SKM-1 treated with dmso at 0.1 percent for 144 hours (cell line): ENCODE results near the gene FBXO45.
"Not testable (repeated sequence)": the region's sequence is repeated elsewhere in the genome, so short reads cannot be mapped to it uniquely, and the experiment has no call there.

ENCODE experiments used
- DNase-seq: peaks from one replicate; lab custom pipeline; 2025; ENCODE audit not compliant: unreplicated experiment; lab: John Stamatoyannopoulos, UW

The FBXO45 gene

DNA sequence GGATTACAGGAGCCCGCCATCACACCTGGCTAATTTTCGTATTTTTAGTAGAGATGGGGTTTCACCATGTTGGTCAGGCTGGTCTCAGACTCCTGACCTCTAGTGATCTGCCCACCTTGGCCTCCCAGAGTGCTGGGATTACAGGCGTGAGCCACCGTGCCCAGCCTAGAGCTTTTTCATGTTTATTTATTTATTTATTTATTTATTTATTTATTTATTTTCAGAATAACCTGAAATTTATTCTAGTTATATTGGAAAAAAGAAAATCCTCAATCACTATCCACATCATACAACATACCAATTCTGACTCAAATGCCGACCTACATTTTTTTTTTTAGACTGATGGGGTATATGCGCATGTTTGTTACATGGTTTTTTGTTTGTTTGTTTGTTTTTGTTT is 46.8 kb downstream of the FBXO45 start:
- not testable (repeated sequence) for DNase-seq

GRCh38 chr3:196617256-196617655 is 48.8 kb downstream of the FBXO45 start:
- DNase-seq = peak; percentile 39

GRCh38 chr3:196619223-196619622 is 50.8 kb downstream of the FBXO45 start:
- DNase-seq = no peak

GRCh38 chr3:196619627-196620026 is 51.2 kb downstream of the FBXO45 start:
- DNase-seq = not testable (repeated sequence)

GRCh38 chr3:196620161-196620604 is 51.7 kb downstream of the FBXO45 start:
- DNase-seq = peak; percentile 87

DNA sequence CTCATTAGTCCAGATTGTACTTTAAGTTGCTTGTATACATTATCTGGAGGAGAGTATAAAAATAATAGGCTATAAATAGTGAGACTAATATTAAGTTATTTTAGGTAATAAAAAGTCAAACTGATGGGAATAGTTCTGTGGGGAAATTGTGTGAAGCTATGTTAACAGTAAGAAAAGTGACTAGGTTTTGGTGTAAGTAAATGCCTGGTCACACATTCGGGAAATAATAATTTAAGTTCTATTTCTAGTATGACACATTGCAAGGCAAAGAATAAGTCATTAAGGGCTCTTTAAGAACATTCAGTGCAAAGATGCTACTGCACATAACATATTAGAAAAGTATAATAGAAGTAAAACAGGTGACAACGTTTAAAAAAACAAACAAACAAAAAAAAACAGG is 52.2 kb downstream of the FBXO45 start:
- DNase-seq = no peak

DNA sequence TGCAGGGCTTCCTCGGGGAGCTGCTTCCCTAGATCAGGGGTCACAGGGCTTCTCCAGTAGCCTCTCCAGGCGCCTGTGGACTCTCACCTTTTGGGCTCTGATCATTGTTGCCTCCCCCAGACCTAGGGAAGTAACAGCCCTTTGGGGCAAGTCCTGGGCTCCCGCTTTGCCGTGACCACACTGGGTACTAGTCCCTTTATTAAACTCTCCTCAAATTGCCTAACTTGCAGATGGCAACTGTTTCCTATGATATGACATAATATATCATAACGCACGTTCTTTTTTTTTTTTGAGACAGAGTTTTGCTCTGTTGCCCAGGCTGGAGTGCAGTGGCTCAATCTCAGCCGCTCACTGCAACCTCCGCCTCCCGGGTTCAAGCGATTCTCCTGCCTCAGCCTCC is 53.2 kb downstream of the FBXO45 start:
- no peak for DNase-seq

- DNase-seq = peak; percentile 91
These were observed 55.8 kb downstream of the FBXO45 start for GRCh38 chr3:196624067-196624790.

DNA sequence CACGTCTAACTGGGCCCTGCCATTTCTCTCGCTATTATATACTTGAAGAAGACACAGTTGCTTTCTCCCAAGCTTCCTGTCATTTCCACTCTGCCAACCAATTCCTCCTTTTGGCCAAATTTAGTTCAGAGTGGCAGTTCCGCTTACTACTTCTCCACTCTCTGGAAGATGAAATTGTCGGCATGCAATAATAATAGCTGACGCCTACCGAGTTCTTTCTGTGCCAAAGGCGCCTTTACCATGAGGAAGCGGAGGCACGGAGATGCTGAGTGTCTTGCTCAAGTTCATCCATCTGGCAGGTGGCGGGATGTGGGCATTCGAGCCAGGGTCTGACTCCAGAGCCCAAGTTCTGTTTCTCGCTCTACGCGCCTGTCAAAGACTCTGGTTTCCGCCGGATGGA is 56.4 kb downstream of the FBXO45 start:
- peak; percentile 90 for DNase-seq

DNA sequence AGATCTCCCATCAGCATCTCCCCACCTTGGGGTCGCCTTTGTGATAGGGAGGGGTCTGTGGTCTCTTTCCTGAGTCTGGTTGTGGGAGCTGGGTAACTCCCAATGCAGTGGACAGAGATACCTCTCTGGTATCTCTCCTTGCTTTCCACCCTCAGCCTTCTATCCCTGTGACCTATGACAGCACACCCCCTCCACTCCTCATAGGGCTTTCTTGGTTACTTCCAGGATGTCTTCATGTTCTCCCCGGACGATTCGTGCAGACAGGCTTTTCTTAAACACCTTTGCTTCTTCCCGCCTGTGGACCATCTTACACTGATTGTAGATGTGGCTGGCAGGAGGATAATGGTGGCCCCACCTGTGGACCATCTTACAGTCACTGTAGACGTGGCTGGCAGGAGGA is 56.9 kb downstream of the FBXO45 start:
- no peak for DNase-seq

- no peak for DNase-seq
These were observed 59.4 kb downstream of the FBXO45 start for GRCh38 chr3:196627918-196628231.

- DNase-seq = peak; percentile 16
These were observed 60.8 kb downstream of the FBXO45 start for GRCh38 chr3:196629228-196629627.

GRCh38 chr3:196631682-196632045 is 63.2 kb downstream of the FBXO45 start:
- no peak for DNase-seq

DNA sequence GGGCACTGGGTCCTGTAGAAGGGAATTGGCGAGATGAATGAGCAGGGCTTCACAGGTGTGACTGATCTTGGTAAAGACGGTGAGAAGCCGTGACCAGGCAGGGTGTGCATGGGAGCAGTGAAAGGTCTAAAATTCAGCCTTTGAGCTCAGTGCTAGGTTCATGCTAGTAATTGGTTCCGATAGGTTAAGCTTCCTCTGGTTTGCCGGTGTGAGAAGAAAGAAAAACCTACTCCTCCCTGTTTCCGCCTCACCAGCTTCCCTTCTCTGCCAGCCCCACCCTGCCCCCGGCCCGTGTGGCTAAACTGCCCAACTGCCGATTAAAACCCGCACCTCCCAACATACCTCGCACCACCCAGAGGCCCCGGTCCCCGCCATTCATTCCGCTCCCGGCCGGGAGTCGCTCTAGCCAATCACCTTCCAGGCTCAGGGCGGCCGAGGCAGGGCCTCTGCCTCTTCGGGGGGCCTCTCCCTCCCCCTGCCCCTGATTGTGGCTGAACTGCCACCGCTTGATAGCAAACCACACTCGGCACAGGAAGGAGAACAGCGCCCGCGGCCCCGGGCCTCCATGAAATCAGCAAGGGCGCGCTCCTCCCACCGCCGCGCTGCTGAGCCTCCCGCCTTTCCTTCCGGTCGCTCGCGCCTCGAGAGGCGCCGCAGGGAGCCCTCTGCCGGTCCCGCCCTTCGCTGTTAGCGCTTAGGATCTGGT is 63.7 kb downstream of the FBXO45 start:
- DNase-seq = peak; percentile 98

DNA sequence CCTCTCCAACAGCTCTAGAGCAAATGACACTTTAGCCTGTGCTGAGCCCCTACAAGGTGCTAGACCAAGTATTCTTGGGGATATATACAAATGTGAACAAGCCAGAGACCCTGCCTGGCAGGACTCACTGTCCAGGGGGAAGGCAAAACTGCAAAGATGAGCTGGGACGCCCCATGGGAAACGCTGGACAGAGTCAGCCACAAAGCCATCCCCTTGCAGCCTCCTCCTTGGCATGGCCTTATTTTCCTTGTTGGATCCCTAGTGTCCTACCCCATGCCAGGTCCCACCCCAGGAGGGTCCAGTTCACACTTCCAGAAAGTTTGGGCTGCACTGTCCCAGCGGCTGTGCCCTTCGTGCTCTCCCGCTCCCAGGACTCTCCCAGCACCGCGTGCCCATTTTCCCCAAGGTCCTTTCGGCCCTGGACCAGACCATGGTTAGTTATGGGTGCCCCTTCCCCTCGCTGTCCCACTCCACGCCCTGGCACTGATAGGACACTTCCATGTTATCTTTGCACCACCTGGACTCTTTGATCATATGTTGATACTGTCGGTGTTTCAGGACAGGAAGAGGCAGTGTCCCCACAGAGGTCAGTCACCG is 65.2 kb downstream of the FBXO45 start:
- DNase-seq = no peak

GRCh38 chr3:196634224-196634623 is 65.8 kb downstream of the FBXO45 start:
- no peak for DNase-seq

DNA sequence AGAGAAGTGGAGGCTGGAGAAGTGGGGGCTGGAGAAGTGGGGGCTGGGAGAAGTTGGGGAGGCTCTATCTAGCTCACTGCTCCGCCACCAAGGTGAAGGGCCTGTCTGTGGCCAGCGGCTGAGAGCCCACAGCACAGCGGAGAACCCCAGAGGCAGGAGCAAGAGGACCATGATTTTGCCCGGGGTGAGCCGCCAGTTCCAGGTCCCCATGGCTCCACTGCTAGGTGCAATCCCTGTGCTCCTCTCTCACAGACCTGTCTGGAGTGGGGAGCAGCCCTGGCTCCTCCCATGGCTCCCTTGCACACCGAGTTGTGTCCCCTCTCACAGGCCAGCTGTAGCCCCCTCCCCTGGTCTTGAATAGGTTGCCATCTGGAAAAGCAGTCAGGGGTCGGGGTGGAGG is 66.4 kb downstream of the FBXO45 start:
- no peak for DNase-seq

GRCh38 chr3:196636369-196637349 is 68.2 kb downstream of the FBXO45 start:
- no peak for DNase-seq

DNA sequence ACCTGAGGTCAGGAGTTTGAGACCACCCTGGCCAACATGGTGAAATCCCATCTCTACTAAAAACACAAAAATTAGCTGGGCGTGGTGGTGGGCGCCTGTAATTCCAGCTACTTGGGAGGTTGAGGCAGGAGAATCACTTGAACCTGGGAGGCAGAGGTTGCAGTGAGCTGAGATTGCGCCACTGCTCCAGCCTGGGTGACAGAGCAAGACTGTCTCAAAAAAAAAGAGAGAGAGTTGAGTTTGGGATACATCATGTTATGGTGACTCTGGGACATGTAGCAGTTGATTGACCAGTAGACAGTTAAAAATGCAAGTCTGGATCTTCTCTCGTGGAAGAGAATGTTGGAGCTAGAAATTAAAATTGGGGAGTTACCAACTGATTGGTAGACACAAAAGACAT is 69.5 kb downstream of the FBXO45 start:
- DNase-seq = peak; percentile 20
